ENCODE results near the gene DLGAP1.

DLGAP1 gene

DNA sequence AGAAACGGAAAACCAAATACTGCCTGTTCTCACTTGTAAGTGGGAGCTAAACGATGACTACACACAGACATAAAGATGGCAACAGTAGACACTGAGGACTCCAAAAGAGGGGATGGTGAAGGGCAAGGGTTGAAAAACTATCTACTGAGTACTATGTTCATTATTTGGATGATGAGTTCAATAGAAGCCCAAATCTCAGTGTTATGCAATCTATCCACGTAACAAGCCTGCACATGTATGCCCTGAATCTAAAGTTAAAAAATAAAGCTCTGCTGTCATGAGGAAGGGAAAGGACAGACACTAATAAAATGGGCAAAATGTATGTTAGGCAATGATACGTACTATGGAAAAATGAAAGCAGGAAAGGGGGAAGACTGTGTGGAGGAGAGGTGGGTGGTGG is 629.1 kb downstream of the DLGAP1 start:
- H2AFZ ChIP-seq (ENCODE audit: low read length), result no peak overlapping the region
- H3K9ac ChIP-seq (ENCODE audit: low read length), result no peak overlapping the region
- H3K4me2 ChIP-seq (ENCODE audit: low read length), result no peak overlapping the region
- H3K4me1 ChIP-seq (ENCODE audit: insufficient read depth, low read length, severe bottlenecking), result peaks cover 8% of the 10 kb centered on the region
- H3K79me2 ChIP-seq (ENCODE audit: insufficient read depth, low read length), result no peaks in the 10 kb centered on the region
- no peaks in the 10 kb centered on the region for H3K27me3 ChIP-seq (ENCODE audit: insufficient read depth, low read length)
- no peak overlapping the region for H3K4me3 ChIP-seq (ENCODE audit: low read depth, low read length, poor library complexity, severe bottlenecking)
- no peaks in the 10 kb centered on the region for H3K9me2 ChIP-seq (ENCODE audit: low read depth, low read length)
- no peaks in the 10 kb centered on the region; the same call in 1 of the 2 replicates for H3K36me3 ChIP-seq (ENCODE audit: insufficient read depth, low read length)
- no peak for TF ChIP-seq EZH2 (IDR thresholded peaks at IDR 0.05; ENCODE audit: borderline replicate concordance, low read length)
- TF ChIP-seq, protein P1, sequence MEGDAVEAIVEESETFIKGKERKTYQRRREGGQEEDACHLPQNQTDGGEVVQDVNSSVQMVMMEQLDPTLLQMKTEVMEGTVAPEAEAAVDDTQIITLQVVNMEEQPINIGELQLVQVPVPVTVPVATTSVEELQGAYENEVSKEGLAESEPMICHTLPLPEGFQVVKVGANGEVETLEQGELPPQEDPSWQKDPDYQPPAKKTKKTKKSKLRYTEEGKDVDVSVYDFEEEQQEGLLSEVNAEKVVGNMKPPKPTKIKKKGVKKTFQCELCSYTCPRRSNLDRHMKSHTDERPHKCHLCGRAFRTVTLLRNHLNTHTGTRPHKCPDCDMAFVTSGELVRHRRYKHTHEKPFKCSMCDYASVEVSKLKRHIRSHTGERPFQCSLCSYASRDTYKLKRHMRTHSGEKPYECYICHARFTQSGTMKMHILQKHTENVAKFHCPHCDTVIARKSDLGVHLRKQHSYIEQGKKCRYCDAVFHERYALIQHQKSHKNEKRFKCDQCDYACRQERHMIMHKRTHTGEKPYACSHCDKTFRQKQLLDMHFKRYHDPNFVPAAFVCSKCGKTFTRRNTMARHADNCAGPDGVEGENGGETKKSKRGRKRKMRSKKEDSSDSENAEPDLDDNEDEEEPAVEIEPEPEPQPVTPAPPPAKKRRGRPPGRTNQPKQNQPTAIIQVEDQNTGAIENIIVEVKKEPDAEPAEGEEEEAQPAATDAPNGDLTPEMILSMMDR (IDR thresholded peaks at IDR 0.05; ENCODE audit: low read length), result no peak
- H3K27ac ChIP-seq (ENCODE audit: low read depth, low read length, poor library complexity, severe bottlenecking), result no peak overlapping the region
- no peaks in the 10 kb centered on the region for H4K20me1 ChIP-seq (ENCODE audit: insufficient read depth, low read length)
- no peaks in the 10 kb centered on the region for H3F3A ChIP-seq (ENCODE audit: insufficient read depth, low read length)
- H3K9me3 ChIP-seq (ENCODE audit: low read length), result no peaks in the 10 kb centered on the region

DNA sequence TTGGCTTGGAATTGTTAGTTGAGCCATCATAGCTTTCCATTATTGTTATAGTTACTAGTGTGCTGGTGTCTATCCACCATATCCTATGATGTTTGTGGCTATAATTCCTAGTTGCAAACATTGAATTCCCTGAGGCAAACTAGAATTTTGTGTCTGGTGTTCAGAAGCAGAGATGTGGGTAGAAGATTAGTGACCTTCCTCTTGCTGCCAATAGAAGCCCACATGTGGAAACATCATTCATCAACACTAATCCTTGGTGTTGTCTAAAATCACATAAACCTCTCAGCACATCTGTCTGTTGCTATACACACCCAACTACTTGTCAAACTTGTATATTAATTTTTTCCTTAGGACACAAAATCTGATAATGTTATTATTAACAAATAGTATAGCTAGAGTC is 631.0 kb downstream of the DLGAP1 start:
- H3K9ac ChIP-seq (ENCODE audit: low read length), result no peak overlapping the region
- no peak overlapping the region for H2AFZ ChIP-seq (ENCODE audit: low read length)
- no peaks in the 10 kb centered on the region for H3K27me3 ChIP-seq (ENCODE audit: insufficient read depth, low read length)
- no peaks in the 10 kb centered on the region for H3F3A ChIP-seq (ENCODE audit: insufficient read depth, low read length)
- H3K9me2 ChIP-seq (ENCODE audit: low read depth, low read length), result no peaks in the 10 kb centered on the region
- H3K4me3 ChIP-seq (ENCODE audit: low read depth, low read length, poor library complexity, severe bottlenecking), result no peak overlapping the region
- no peak overlapping the region for H3K27ac ChIP-seq (ENCODE audit: low read depth, low read length, poor library complexity, severe bottlenecking)
- no peak for TF ChIP-seq EZH2 (IDR thresholded peaks at IDR 0.05; ENCODE audit: borderline replicate concordance, low read length)
- TF ChIP-seq, protein P1 (IDR thresholded peaks at IDR 0.05; ENCODE audit: low read length), result no peak
- no peak overlapping the region for H3K4me2 ChIP-seq (ENCODE audit: low read length)
- H3K36me3 ChIP-seq (ENCODE audit: insufficient read depth, low read length), result no peaks in the 10 kb centered on the region; the same call in 1 of the 2 replicates
- peaks cover 8% of the 10 kb centered on the region for H3K4me1 ChIP-seq (ENCODE audit: insufficient read depth, low read length, severe bottlenecking)
- no peaks in the 10 kb centered on the region for H4K20me1 ChIP-seq (ENCODE audit: insufficient read depth, low read length)
- H3K9me3 ChIP-seq (ENCODE audit: low read length), result no peaks in the 10 kb centered on the region
- no peaks in the 10 kb centered on the region for H3K79me2 ChIP-seq (ENCODE audit: insufficient read depth, low read length)

DNA sequence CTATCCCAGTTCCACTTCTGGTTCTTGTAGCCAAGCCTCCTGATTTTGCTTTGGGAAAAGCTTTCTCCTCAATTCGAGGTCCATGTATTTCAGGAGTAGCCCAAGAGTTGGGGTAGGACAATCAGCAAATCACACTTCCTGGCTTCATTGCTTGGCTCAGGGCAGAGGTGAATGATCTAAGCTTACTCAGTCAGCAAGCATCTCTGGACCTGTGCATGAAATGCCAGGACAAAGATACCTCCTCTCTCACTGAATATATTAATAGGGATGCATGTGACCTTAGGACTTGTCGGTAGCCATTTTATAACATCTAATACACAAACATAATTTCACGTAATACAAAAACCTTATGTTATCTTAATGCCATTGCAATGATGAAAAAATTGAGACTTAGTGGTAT is 632.0 kb downstream of the DLGAP1 start:
- Histone ChIP-seq H3F3A (ENCODE audit: insufficient read depth, low read length) (no peaks in the 10 kb centered on the region), H3K4me3 (ENCODE audit: low read depth, low read length, poor library complexity, severe bottlenecking) (no peak overlapping the region), H3K4me2 (ENCODE audit: low read length) (no peak overlapping the region), H3K9me3 (ENCODE audit: low read length) (no peaks in the 10 kb centered on the region), H3K4me1 (ENCODE audit: insufficient read depth, low read length, severe bottlenecking) (peaks cover 8% of the 10 kb centered on the region), H3K9me2 (ENCODE audit: low read depth, low read length) (no peaks in the 10 kb centered on the region), H3K36me3 (ENCODE audit: insufficient read depth, low read length) (no peaks in the 10 kb centered on the region; the same call in 1 of the 2 replicates), H3K79me2 (ENCODE audit: insufficient read depth, low read length) (no peaks in the 10 kb centered on the region), H3K27me3 (ENCODE audit: insufficient read depth, low read length) (no peaks in the 10 kb centered on the region), H2AFZ (ENCODE audit: low read length) (no peak overlapping the region), H3K9ac (ENCODE audit: low read length) (no peak overlapping the region), H4K20me1 (ENCODE audit: insufficient read depth, low read length) (no peaks in the 10 kb centered on the region), H3K27ac (ENCODE audit: low read depth, low read length, poor library complexity, severe bottlenecking) (no peak overlapping the region)
- TF ChIP-seq, protein P1 (IDR thresholded peaks at IDR 0.05; ENCODE audit: low read length), result no peak
- no peak for TF ChIP-seq EZH2 (IDR thresholded peaks at IDR 0.05; ENCODE audit: borderline replicate concordance, low read length)

Data from OCI-LY1 (cell line).